ENCODE results near the gene UBP1. TPM values are rescaled to one million over a fixed set of nuclear protein-coding genes. Genes with fewer than 3 reads are reported as not detected.

The UBP1 gene
- total RNA-seq, 4 donors from 2014 or later = 65.9 to 180 (median 86.1) TPM

GRCh38 chr3:33389908-33390307, 50.3 kb downstream of the UBP1 start:
- intact Hi-C loops (cut with DNase I; ENCODE audit: low total_unique reads) = no loop called here
- no peak overlapping the region for H3K27ac ChIP-seq
- no peak overlapping the region for H3K4me3 ChIP-seq
- H3K36me3 ChIP-seq = peaks cover 0 to 24% (median 10%) of the 10 kb centered on the region in 4 donors
- TF ChIP-seq POLR2AphosphoS5 (IDR thresholded peaks at IDR 0.05) (no peak), CTCF (IDR thresholded peaks at IDR 0.05) (no peak), POLR2A (IDR thresholded peaks at IDR 0.05) (no peak), EP300 (IDR thresholded peaks at IDR 0.05; ENCODE audit: low read depth) (no peak)
- no peak for DNase-seq
- WGBS, 2 donors (ENCODE audit: low coverage in 1 of 2) = 75 to 87% methylated on average over 1 to 4 of the region's 4 CpGs
- no peaks in the 10 kb centered on the region for H3K4me1 ChIP-seq
- no peaks in the 10 kb centered on the region for H3K9me3 ChIP-seq
- no peaks in the 10 kb centered on the region for H3K27me3 ChIP-seq
- in situ Hi-C loops (cut with MboI; ENCODE audit: low pct_ligation_motif_present in 1 of 4, low pct_unique_long_range_greater_than_20kb in 1 of 4, low sequenced_read_pairs in 3 of 4) = loop anchor here in 1 of 4 donors (10.0 kb wide), 1 partner anchor 265 kb away; no protein-coding TSS in a partner anchor

- no peak for TF ChIP-seq EP300 (IDR thresholded peaks at IDR 0.05; ENCODE audit: low read depth)
- no peak for TF ChIP-seq CTCF (IDR thresholded peaks at IDR 0.05)
- no peak for TF ChIP-seq POLR2AphosphoS5 (IDR thresholded peaks at IDR 0.05)
- no peak for TF ChIP-seq POLR2A (IDR thresholded peaks at IDR 0.05)
- Histone ChIP-seq H3K27ac (no peak overlapping the region), H3K4me1 (no peaks in the 10 kb centered on the region), H3K4me3 (no peak overlapping the region), H3K9me3 (no peaks in the 10 kb centered on the region), H3K36me3 (peaks cover 0 to 14% (median 7%) of the 10 kb centered on the region in 4 donors), H3K27me3 (no peaks in the 10 kb centered on the region)
- 82 to 92% methylated on average over 6 to 7 of the region's 7 CpGs for WGBS, 2 donors (ENCODE audit: low coverage in 1 of 2)
- intact Hi-C loops (cut with DNase I; ENCODE audit: low total_unique reads) (no loop called here), in situ Hi-C loops (cut with MboI; ENCODE audit: low pct_ligation_motif_present in 1 of 4, low pct_unique_long_range_greater_than_20kb in 1 of 4, low sequenced_read_pairs in 3 of 4) (loop anchor here in 1 of 4 donors (10.0 kb wide), 1 partner anchor 264 kb away; no protein-coding TSS in a partner anchor)
- no peak for DNase-seq
Observed at GRCh38 chr3:33388374-33389100, 51.7 kb downstream of the UBP1 start.

GRCh38 chr3:33386631-33387030, 53.6 kb downstream of the UBP1 start:
- no peaks in the 10 kb centered on the region for H3K9me3 ChIP-seq
- 57 to 81% methylated on average over 1 of the region's 1 CpG for WGBS, 2 donors (ENCODE audit: low coverage in 1 of 2)
- intact Hi-C loops (cut with DNase I; ENCODE audit: low total_unique reads) = no loop called here
- H3K4me3 ChIP-seq = no peak overlapping the region
- DNase-seq = no peak
- no peak overlapping the region for H3K27ac ChIP-seq
- H3K27me3 ChIP-seq = no peaks in the 10 kb centered on the region
- H3K4me1 ChIP-seq = no peaks in the 10 kb centered on the region
- TF ChIP-seq CTCF (IDR thresholded peaks at IDR 0.05) (no peak), POLR2AphosphoS5 (IDR thresholded peaks at IDR 0.05) (no peak), EP300 (IDR thresholded peaks at IDR 0.05; ENCODE audit: low read depth) (no peak), POLR2A (IDR thresholded peaks at IDR 0.05) (no peak)
- in situ Hi-C loops (cut with MboI; ENCODE audit: low pct_ligation_motif_present in 1 of 4, low pct_unique_long_range_greater_than_20kb in 1 of 4, low sequenced_read_pairs in 3 of 4) = loop anchor here in 1 of 4 donors (10.0 kb wide), 1 partner anchor 262 kb away; no protein-coding TSS in a partner anchor
- peaks cover 0 to 7% (median 2%) of the 10 kb centered on the region in 4 donors for H3K36me3 ChIP-seq

GRCh38 chr3:33385423-33385822, 54.8 kb downstream of the UBP1 start:
- 73% methylated on average over 5 of the region's 5 CpGs; no CpG with 5 or more reads in 1 of the 2 donors for WGBS, 2 donors (ENCODE audit: low coverage in 1 of 2)
- intact Hi-C loops (cut with DNase I; ENCODE audit: low total_unique reads) = no loop called here
- TF ChIP-seq EP300 (IDR thresholded peaks at IDR 0.05; ENCODE audit: low read depth) = no peak
- TF ChIP-seq CTCF (IDR thresholded peaks at IDR 0.05) = no peak
- no peak for TF ChIP-seq POLR2AphosphoS5 (IDR thresholded peaks at IDR 0.05)
- no peak for TF ChIP-seq POLR2A (IDR thresholded peaks at IDR 0.05)
- Histone ChIP-seq H3K27me3 (no peaks in the 10 kb centered on the region), H3K4me1 (no peaks in the 10 kb centered on the region), H3K9me3 (no peaks in the 10 kb centered on the region), H3K4me3 (no peak overlapping the region), H3K36me3 (peaks cover 0 to 7% (median 2%) of the 10 kb centered on the region in 4 donors), H3K27ac (no peak overlapping the region)
- no peak for DNase-seq
- in situ Hi-C loops (cut with MboI; ENCODE audit: low pct_ligation_motif_present in 1 of 4, low pct_unique_long_range_greater_than_20kb in 1 of 4, low sequenced_read_pairs in 3 of 4) = loop anchor here in 1 of 4 donors (10.0 kb wide), 1 partner anchor 261 kb away; no protein-coding TSS in a partner anchor

Data from transverse colon (tissue), 4 donors.